ENCODE measurements around the gene TMEM132E.

DNA sequence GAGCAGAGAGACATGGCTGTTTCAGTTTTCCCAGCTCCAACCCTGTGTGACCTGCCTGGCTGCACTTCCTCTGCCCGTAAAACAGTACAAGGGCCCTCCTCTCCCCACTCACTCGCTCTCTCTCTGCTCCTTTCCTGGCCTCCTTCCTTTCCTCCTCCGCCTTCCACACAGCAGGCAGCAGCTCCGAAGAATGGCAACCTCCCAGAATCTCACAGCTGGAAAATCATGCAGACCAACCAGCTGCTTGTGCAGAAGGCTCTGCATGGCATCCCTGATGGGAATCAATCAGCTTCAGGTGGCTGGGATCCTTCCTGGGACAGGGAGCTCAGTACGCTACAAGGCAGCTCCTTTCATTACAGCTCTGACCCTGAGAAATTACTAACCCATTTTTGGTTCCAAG lies 27.4 kb downstream of the TMEM132E start:
- no peak for TF ChIP-seq POLR2A (IDR thresholded peaks at IDR 0.05)
- TF ChIP-seq, protein P1, sequence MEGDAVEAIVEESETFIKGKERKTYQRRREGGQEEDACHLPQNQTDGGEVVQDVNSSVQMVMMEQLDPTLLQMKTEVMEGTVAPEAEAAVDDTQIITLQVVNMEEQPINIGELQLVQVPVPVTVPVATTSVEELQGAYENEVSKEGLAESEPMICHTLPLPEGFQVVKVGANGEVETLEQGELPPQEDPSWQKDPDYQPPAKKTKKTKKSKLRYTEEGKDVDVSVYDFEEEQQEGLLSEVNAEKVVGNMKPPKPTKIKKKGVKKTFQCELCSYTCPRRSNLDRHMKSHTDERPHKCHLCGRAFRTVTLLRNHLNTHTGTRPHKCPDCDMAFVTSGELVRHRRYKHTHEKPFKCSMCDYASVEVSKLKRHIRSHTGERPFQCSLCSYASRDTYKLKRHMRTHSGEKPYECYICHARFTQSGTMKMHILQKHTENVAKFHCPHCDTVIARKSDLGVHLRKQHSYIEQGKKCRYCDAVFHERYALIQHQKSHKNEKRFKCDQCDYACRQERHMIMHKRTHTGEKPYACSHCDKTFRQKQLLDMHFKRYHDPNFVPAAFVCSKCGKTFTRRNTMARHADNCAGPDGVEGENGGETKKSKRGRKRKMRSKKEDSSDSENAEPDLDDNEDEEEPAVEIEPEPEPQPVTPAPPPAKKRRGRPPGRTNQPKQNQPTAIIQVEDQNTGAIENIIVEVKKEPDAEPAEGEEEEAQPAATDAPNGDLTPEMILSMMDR (IDR thresholded peaks at IDR 0.05): no peak
